ENCODE data around the gene SF3A1.

SF3A1 gene

DNA sequence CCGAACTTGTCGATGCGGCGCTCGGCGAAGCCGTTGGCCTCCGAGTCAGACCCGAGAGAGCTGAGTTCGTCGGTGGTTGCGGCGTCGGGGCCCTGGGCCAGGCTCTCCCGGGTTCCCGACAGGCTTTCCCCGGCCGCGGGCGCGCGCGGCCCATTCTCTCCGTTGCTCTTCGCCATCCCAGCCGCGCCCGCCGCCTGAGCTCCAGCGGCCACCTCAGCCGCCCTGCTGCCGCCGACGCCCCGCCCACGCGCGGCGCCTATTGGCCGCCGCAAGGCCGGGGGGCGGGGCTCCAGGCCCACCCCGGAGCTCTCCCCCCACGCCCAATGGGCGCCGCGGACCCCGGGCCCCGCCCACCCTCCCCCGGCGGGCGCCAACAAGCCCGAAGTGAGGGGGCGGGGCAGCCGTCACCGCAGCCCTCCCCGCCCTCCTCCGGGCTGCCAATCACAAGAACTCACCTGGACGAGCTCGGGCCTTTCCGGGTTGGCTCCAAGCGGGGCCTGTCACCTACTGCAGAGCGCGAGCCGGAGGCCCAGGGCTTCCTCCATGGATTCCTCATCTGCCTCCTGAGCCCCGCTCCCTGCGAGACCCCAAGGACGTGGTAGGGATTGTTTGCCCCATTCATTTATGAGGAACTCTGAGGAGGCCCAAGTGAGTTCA, 29.9 kb downstream of the SF3A1 start, which contains the start of gene TBC1D10A:
TSS of gene TBC1D10A (minus strand) at position 236 of the 657 bp plus-strand sequence. CDS start at position 176, 60 bp downstream.
- Histone ChIP-seq H3K36me3 (ENCODE audit: control insufficient read depth, insufficient read depth, low read length) (no peaks in the 10 kb centered on the region), H3K79me2 (peaks cover 27% of the 10 kb centered on the region), H3K4me3 (ENCODE audit: low read depth, low read length) (peak within 1 kb of the TSS; percentile 91), H3K9ac (peak within 1 kb of the TSS; percentile 53), H3K27me3 (ENCODE audit: control insufficient read depth, insufficient read depth, low read length) (no peaks in the 10 kb centered on the region), H3K4me1 (peaks cover 12% of the 10 kb centered on the region), H3K27ac (peak within 1 kb of the TSS; percentile 85), H2AFZ (peak within 1 kb of the TSS; percentile 80), H3K4me2 (ENCODE audit: low read length) (peak within 1 kb of the TSS; percentile 98), H3K9me3 (ENCODE audit: control insufficient read depth, low read length) (no peaks in the 10 kb centered on the region)
- no peak for TF ChIP-seq CTCF (IDR thresholded peaks at IDR 0.05)

GRCh38 chr22:30326255-30326705, 30.4 kb downstream of the SF3A1 start:
- Histone ChIP-seq H3K4me2 (ENCODE audit: low read length) (peak overlapping the region; percentile 98), H3K27ac (peak overlapping the region; percentile 85), H2AFZ (peak overlapping the region; percentile 60), H3K4me1 (peaks cover 15% of the 10 kb centered on the region), H3K27me3 (ENCODE audit: control insufficient read depth, insufficient read depth, low read length) (no peaks in the 10 kb centered on the region), H3K9ac (peak overlapping the region; percentile 53), H3K9me3 (ENCODE audit: control insufficient read depth, low read length) (no peaks in the 10 kb centered on the region), H3K79me2 (peaks cover 31% of the 10 kb centered on the region), H3K36me3 (ENCODE audit: control insufficient read depth, insufficient read depth, low read length) (no peaks in the 10 kb centered on the region), H3K4me3 (ENCODE audit: low read depth, low read length) (peak overlapping the region; percentile 91)
- no peak for TF ChIP-seq CTCF (IDR thresholded peaks at IDR 0.05)

DNA sequence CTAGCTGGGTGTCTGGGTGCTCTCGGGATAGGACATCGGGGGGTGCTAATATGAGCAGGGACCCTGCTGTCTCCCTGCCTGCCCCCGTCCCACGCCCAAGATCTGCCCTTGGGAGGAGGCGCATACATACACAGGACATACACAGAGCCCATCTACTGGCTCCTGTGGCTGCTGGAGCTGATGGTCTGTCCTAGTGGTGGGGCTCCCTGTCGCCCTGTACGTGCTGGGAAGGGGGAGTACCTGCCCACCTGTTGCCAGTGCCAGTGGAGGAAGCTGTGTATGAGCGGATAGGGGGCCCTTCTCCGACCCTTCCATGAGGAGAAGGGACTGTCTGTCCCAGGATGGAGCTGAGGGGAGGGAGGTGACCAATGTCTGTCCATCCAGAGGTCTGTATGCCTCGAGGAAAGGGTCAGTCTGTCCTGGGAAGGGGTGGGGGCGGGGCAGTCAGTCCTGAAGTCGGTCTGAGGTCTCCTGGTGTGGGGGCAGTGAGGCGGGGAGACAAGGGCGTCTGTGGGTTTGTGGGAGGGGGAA, 30.9 kb downstream of the SF3A1 start:
- TF ChIP-seq CTCF (IDR thresholded peaks at IDR 0.05): no peak
- Histone ChIP-seq H3K36me3 (ENCODE audit: control insufficient read depth, insufficient read depth, low read length) (no peaks in the 10 kb centered on the region), H2AFZ (no peak overlapping the region), H3K27me3 (ENCODE audit: control insufficient read depth, insufficient read depth, low read length) (no peaks in the 10 kb centered on the region), H3K4me3 (ENCODE audit: low read depth, low read length) (peak overlapping the region; percentile 91), H3K4me2 (ENCODE audit: low read length) (peak overlapping the region; percentile 98), H3K27ac (peak overlapping the region; percentile 85), H3K79me2 (peaks cover 36% of the 10 kb centered on the region), H3K4me1 (peaks cover 18% of the 10 kb centered on the region), H3K9me3 (ENCODE audit: control insufficient read depth, low read length) (no peaks in the 10 kb centered on the region), H3K9ac (no peak overlapping the region)

- H3K27me3 ChIP-seq (ENCODE audit: control insufficient read depth, insufficient read depth, low read length): no peaks in the 10 kb centered on the region
- no peak for TF ChIP-seq CTCF (IDR thresholded peaks at IDR 0.05)
- H3K36me3 ChIP-seq (ENCODE audit: control insufficient read depth, insufficient read depth, low read length): no peaks in the 10 kb centered on the region
- peaks cover 40% of the 10 kb centered on the region for H3K79me2 ChIP-seq
- peak overlapping the region; percentile 85 for H3K27ac ChIP-seq
- no peak overlapping the region for H2AFZ ChIP-seq
- H3K9me3 ChIP-seq (ENCODE audit: control insufficient read depth, low read length): no peaks in the 10 kb centered on the region
- no peak overlapping the region for H3K9ac ChIP-seq
- peak overlapping the region; percentile 91 for H3K4me3 ChIP-seq (ENCODE audit: low read depth, low read length)
- H3K4me1 ChIP-seq: peaks cover 22% of the 10 kb centered on the region
- H3K4me2 ChIP-seq (ENCODE audit: low read length): peak overlapping the region; percentile 98
Observed at GRCh38 chr22:30325065-30325720, 31.5 kb downstream of the SF3A1 start.
